Measurements from ENCODE around the gene CYP4A11.
"Not testable (repeated sequence)": the region's sequence is repeated elsewhere in the genome, so short reads cannot be mapped to it uniquely, and the experiment has no call there.

Gene CYP4A11

GRCh38 chr1:46941135-46941694 is at the start of gene CYP4A11:
Gene CYP4A11, minus strand, starts transcription at chr1:46941476. Its CDS starts 43 bp downstream, at chr1:46941433.
- DNase-seq, result no peak

GRCh38 chr1:46990541-46990940 is 49.3 kb upstream of the CYP4A11 start:
- not testable (repeated sequence) for DNase-seq

DNA sequence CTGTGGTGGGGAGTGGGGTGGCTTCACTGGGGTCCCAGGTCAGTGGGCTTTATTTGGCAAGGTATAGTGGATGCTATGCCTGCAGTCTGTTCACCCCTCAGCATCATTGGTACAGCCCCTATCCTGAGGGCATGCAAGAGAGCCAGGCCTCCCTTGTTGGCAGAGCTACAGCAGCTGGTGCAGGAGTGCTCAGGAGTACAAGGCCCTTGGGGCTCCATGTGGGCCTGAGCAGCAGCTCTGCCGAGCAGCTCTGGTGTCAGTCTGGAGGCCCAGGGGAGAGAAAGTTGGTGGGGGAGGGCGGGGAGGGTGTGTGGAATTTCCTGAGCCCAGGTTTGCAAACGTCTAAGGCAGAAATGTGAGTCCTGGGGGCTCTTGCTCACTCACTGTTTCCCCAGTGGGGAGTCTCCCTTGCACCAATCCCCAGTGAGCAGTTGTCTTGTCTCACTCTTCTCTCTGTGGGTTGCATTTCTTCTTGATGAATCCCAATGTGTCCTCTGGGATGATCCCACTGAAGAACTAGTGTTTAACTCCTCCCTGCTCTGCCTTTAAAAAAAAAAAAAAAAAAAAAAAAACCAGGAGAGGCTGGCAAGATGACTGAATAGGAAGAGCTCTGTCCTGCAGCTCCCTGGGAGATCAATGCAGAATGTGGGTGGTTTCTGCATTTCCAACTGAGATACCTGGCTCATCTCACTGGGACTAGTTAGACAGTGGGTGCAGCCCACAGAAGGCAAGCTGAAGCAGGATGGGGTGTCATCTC is 42.7 kb upstream of the CYP4A11 start:
- no peak for DNase-seq

GRCh38 chr1:46983166-46983829 is 42.0 kb upstream of the CYP4A11 start:
- no peak for DNase-seq

DNA sequence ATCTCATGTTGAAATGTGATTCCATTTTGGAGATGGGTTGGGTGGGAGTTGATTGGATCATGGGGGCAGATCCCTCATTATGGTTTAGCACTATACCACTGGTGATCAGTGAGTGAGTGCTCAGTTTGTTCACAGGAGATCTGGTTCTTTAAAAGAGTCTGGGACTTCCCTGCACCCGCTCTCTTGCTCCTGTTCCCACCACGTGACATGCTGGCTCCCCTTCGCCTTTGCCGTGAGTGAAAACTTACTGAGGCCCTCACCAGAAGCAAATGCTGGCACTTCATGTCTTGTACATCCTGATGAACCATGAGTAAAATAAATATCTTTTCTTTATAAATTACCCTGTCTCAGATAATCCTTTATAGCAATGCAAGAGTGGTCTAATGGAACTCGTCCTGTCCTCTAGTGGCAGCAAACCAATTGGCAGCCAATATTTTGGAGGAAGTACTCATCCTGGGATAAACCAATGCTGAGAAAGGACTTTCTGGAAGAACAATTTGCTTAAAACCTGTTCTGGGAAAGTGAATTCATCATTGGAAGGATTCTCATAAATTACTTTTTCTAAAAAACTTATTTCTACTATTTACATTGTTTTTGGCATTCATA is 27.8 kb upstream of the CYP4A11 start:
- no peak for DNase-seq

DNA sequence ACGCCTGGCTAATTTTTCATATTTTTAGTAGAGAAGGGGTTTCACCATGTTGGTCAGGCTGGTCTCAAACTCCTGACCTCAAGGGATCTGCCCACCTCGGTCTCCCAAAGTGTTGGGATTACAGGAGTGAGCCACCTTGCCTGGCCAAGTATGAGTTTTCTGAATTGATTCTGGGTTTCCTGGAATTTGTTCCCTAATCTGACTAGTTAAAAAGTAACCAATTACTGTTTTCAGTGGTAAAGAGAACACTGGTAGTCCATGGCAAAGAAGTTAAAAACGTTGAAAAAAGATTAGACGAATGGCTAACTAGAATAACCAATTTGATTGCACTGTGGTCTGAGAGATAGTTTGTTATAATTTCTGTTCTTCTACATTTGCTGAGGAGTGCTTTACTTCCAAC is 21.0 kb upstream of the CYP4A11 start:
- not testable (repeated sequence) for DNase-seq

GRCh38 chr1:46961066-46961758 is 19.9 kb upstream of the CYP4A11 start:
- DNase-seq, result no peak

DNA sequence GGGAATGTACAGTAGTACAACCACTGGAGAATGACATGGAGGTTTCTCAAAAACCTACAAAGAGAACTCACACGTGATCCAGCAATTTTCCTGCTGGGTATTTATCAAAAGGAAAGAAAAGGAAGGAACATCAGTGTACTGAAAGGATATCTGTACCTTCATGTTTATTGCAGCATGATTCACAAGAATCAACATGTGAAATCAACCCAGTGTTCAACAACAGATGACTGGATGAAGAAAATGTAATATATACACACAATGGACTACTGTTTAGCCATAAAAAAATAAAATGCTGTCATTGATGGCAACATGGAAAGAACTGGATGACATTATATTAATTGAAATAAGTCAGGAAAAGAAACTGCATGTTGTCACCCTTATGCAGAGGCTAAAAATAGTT is 19.0 kb upstream of the CYP4A11 start:
- DNase-seq, result no peak

DNA sequence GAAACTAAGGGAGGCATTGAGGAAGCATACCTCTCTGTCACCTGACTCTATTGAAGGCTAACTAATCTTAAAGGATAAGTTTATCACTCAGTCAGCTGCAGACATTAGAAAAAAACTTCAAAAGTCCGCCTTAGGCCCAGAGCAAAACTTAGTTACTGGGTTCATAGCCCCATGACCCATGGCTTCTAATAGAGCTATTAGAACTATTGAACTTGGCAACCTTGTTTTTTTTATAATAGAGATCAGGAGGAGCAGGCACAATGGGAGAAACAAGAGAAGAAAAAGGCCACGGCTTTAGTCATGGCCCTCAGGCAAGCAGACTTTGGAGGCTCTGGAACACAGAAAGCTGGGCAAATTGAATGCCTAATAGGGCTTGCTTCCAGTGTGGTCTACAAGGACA is 13.8 kb upstream of the CYP4A11 start:
- DNase-seq, result not testable (repeated sequence)

DNA sequence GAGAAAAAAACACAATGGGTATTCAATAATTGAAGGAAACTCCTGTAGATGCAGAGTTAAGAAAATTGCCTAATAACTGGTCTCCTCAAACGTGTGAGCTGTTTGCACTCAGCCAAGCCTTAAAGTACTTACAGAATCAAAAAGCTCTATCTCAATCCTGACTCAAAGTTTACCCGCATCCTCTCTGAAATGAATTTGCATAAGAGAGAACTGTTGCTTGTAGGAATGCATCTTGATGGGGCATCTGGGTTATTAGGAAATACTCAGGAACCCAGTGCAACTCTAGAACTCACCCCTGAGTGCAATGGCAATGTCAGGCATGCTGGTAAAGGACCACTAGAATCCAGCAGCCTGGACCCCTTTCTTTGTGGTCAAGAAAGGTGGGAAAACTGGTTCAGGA is 12.6 kb upstream of the CYP4A11 start:
- not testable (repeated sequence) for DNase-seq

- DNase-seq, result not testable (repeated sequence)
Observed at GRCh38 chr1:46949417-46949666, 8.1 kb upstream of the CYP4A11 start.

- no peak for DNase-seq
Observed at GRCh38 chr1:46948629-46949416, 7.5 kb upstream of the CYP4A11 start.

- DNase-seq, result not testable (repeated sequence)
Observed at GRCh38 chr1:46947706-46948105, 6.4 kb upstream of the CYP4A11 start.

DNA sequence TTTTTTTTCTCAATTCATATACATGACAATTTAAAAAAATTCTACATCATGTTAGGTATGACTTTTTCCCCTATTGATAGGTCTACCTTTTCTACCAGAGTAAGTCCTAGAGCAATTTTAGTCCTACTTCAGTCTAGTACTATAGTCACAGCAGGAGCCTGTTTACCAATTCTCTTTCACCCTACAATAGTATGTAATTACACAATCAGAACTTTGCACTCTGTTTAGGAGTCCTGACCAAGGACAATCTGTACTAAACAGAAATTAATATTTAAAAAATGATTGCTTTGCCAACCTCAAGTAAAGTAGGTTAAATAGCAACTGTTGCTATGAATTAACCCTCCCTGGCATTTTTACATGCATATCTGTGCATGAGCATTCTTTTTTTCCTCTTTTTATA is 810 bp upstream of the CYP4A11 start:
- no peak for DNase-seq

- DNase-seq, result no peak
Observed at GRCh38 chr1:46940307-46940706, 969 bp downstream of the CYP4A11 start.

DNA sequence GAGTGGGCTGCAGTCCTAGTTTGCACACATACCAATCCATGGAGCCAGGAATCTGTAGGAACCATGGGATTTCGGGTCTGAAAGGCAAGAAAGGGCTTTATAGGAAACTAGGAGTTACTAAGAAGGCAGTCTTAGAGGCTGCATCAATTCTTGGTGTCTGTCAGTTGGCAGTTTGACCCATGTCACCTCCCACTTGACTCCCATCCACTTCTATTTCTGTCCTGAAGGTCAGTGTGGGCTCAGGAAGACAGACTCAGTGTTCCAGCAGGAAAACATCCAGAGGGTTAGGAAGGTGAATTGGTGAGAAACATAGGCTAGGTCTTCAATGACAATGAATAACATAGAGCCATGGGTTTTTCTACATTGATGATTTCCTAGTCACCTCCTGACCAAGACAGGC is 4.0 kb downstream of the CYP4A11 start:
- DNase-seq, result no peak

GRCh38 chr1:46936788-46937187 is 4.5 kb downstream of the CYP4A11 start:
- no peak for DNase-seq

GRCh38 chr1:46934852-46935251 is 6.4 kb downstream of the CYP4A11 start:
- not testable (repeated sequence) for DNase-seq

GRCh38 chr1:46932020-46932419 is 9.3 kb downstream of the CYP4A11 start:
- DNase-seq, result not testable (repeated sequence)

DNA sequence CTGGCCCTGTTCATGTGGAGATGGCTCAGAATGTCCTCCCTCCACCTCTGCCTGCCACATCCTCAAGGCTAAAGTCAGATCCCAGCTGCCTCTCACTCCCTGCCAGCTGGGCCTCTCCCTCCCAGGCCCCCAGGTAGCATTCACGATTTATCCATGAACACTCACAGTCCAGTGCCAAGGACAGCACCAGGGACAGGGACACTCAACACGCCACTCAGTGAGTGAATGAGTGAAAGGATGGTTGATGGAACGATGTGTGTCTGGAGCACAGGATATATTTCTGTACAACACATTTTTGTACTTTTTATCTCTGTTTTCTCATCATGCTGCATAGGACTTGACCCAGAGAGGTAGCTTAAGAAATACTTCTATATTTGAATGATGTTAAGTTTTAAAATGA is 10.1 kb downstream of the CYP4A11 start:
- no peak for DNase-seq

DNA sequence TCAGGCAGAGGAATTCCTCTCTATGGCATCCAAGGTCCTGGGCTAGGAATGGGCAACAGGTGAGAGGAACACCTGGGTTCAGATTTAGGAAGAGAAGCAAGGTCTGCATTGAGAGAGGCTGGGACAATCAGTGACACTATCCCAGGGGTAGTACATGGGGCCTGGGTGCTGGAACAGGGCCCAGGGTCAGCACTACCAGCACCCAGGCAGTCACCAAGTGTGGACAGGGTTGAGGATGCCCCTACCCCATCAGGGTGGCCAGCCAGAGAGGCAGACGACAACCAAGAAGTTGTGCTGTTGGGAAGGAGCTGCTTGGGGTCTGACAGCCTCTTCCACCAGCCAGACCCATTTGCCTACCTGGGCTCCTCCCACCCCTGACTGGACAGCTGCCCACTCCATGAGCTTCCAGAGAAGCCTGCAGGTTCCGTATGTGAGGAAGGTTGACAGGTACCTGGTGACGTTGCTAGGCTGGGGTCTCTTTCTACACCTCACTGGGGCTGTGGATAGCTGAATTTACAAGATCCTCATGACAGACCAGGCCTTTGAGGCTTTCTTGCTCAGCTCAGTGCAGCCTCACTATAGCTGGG is 13.9 kb downstream of the CYP4A11 start:
- no peak for DNase-seq

- no peak for DNase-seq
Observed at GRCh38 chr1:46910790-46911189, 30.5 kb downstream of the CYP4A11 start.
